HG03025 (cell line): Measurements from ENCODE around the gene ITSN1.

Source experiments
- ATAC-seq: cut with Tn5 transposase; IDR thresholded peaks from one replicate; pipeline ENCODE4 v1.9.1; 2021; ENCODE audit warnings: mild to moderate bottlenecking, moderate library complexity; ENCODE audit not compliant: unreplicated experiment, low FRiP score

The ITSN1 gene

DNA sequence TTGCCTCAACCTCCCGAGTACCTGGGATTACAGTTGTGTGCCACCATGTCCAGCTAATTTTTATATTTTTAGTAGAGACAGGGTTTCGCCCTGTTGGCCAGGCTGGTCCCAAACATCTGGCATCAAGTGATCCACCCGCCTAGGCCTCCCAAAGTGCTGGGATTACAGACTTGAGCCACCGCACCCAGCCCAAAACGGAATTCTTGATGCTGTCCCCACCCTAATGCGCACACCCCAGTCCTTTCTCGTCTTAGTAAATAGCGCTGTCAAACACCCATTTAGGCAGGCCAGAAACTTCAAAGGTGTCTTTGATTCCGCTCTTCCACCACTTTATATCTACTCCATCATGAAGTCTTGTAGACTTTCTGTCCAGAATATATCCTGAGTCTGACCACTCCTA, 35.1 kb downstream of the ITSN1 start:
- no peak for ATAC-seq

DNA sequence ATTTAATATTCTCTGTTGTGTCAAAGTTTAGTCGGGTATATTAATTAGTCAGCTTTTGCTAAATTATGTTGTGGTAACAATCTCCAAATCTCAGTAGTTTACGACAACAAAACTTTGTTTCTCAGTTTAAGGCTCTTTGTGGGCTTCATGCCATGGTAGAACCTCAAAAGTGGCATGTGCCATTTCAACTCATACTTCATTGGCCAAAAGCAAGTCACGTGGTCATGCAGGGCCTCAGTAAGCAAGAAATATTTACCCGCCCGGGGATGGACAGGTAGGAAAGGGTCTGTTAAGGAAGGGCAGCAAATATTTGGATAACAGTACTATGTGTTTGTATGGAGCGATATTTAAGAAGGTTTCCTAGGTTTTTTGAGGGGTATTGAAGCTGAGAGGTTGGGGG, 38.6 kb downstream of the ITSN1 start:
- no peak for ATAC-seq

DNA sequence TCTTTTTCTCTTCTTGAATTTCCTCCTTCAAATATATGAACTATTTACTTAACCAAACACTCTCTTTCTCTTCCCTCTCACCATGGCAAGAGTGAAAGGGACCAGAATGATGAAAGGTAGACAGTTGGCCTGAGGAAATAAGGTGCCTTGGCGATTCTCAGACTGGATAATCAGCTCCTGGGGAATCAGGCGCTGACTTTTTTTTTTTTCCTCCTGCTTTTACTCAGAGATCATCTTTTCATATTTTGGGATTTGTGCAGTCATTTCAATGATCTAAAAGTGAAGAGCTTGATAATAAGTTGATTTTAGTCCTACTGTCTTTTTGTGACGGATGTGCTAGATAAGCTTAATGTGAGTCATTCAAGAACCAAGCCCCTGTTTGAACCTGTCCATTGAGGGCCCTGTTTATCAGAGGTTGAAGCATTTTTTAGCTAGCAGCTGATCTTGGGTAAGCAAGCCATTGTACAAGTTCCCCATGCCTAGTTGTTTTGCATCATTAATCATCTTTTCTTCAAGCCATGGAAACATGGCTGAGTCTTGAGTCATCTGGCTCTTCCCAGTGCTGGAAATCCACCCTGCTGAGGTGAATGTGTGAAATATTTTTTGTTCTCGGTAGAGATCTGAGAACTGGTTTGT, 40.8 kb downstream of the ITSN1 start:
- ATAC-seq: no peak

DNA sequence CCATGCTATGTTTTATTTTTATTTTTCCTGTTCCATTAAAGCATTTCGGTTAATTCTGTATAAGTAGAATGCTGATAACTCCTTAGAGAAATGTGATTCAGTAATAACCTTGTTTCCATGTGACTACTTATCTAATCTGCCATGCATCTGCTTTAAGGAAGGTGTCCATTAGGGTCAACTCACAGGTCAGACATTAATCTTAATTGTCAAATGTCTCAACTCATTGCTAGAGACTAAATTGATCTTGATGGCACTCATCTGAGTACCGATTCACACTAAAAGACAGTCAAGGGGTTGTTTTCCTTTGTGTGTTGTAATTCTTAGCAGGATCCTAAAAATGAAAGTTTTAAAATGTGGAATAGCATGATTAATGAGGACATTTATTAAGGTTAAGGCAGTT, 41.8 kb downstream of the ITSN1 start:
- ATAC-seq: no peak

DNA sequence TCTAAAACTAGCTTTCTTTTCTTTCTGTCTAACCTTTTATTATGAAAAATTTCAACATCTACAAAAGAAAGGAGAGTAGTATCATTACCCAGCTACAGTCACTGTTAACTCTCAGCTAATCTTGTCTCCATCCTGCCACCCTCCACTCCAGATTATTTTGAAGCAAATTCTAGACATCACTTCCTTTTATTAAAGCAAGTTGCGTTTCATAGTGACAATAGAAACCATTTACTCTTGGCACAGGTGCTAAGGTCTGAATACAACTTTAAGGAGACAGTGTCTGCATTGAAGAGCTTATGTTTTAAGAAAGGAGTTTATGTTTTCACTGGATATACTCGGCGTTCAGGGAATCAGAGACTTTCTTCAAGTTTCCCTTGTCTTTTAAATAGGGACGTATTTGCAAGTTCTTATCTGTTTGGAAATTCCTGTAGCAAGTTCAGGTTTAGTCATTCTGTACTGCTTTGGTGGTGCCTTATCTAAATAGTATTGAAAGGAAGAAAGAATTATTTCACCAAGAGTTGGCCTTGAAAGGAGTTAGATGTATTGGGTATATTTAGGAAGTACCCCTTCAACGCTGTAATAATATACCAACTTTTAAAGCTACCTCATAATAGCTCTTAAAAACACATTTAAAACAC, 42.7 kb downstream of the ITSN1 start:
- ATAC-seq: no peak

DNA sequence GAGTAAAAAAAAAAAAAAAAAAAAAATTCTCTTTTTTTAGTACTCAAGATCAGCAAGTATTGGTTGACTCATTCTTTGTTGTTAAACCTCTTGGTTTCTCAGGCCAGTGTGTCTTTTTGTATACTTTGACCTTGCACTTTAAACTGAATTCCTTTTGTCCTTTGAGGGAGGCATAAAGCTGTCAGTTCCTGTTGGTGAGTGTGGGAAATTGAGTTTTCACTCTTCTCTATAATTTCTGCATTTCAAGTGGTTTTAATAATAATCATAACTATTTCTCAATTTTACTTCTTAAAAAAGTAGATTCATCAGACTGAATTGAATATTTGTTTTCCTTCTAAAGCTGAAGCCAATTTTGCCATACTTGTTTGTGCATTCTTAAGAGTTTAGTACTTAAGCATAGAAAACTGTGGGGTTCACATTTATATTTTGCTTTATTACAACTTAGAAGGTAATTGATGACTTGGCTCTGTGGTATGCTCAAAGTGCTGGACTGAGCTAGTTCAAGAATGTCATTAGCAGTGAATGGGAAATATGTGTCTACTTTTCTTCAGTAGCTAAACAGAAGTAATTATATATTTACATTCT, 43.4 kb downstream of the ITSN1 start:
- no peak for ATAC-seq

DNA sequence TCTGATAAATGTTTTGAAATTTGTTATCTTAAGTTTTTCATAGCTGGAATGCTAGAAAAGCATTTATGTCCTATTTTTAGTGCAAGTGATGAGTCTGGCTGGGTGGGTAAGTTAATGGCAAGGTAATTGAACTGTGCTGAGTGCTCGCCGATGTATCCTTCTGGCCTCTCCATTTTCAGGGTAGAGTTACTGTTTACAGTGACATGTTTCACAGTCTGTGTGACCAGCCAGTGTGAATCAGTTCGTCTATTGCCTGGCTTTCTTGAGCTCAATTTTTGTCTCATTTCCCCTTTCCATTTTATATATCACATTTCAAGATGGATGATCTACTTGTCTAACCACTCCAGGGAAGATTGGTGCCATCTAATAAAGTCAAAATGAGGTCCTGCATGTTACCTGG, 44.1 kb downstream of the ITSN1 start:
- ATAC-seq: no peak

DNA sequence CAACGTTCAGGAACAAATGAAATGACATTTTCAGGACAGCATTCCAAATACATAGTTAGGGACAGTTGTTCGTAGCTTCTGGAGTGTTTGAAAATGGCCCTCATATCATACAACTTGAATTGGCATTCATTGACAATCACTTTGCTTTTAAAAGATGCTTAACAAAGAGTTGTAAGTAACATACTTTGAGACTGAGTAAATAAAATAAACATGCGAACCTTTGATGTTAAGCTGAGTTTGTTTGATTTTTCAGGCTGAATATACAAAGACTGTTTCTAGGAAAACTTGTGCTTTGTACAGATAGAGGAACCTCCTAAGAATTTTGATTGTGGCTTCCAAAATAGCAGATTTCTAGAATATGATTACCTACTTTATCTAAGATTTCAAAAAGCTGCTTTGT, 45.3 kb downstream of the ITSN1 start:
- no peak for ATAC-seq

DNA sequence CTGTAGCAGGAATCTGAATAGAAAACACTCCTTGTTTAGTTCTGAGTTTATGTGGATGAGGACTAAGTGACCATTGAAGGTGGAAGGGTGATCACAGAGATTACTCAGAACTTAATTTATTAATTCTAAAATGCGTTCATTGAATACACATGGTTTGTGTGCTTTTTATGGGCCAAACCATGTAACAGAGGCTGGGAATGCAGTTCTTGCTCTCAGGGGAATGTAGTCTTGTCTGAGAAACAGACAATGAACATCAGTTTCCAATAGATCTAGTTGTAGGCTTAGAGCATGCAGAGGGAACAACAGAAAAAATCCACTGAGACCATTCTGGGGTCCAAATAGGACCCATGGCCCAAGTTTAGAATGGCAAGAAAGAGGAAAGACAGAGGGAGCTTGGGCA, 46.1 kb downstream of the ITSN1 start:
- no peak for ATAC-seq

DNA sequence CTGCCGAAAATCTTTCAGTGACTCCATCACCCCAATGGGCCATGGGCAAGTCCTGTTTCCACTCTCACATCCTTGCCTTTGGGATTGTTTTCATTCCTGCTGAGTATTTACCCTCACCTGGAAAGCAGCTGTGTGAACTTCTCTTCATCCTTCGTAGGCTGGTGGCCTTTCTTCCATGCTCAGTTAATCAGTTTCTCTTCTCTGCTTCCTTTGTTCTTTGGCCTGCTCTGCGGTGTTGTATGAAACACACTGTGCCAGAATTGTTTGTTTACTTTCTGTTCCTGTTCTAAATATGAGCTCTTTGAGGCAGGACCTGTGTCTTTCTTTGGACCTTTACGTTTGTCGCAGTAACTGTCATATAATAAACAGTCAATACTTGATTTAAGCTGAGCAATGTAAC, 48.6 kb downstream of the ITSN1 start:
- no peak for ATAC-seq

DNA sequence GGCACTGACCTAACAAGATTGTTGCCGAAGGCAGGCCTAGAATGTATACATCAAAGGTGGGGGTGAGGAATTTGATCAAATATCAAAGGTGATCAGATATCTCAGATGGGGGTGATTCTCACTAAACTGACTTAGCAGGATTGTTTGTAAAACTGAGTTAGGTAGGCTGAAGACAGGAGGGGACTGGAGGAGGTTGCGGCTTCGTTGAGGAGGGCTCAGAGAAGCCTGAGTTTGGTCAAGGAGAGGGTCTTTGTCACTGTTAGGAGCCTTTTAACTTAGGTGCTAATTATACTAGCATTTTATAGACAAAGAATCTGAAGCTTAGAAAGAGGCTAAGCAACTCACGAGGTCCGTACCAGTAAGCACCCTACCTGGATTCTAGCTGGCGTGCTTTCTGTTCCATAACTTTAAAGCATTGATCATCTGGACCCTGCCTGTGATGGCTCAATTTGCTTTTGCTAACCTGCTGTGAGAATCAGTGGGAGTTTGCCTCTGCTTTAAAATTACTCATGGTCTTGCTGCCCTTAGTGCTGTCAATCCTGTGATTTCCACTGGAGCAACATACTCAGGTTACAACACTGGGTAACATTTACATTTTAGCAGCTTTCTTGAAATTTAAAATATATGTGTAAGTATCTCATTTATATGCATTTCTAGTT, 49.8 kb downstream of the ITSN1 start:
- ATAC-seq: no peak

DNA sequence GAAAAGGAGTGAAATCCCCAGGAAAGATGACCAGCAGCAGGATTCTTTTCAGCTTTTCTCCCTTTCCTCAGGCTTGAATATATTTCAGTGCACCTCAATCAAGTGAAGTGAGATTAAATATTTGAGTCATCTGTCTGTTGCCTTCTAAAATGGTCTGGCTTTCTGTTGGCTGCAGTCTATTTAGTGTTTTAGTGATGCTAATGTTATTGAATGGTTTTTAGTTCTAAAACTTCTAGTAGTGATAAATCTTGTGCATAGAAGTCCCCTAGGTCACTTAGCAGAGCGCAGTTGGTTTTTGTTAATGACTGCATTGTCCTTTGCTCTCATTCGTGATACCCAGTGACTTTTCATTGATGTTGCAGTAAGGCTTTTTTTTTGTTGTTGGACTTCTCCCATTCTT, 53.5 kb downstream of the ITSN1 start:
- ATAC-seq: no peak

DNA sequence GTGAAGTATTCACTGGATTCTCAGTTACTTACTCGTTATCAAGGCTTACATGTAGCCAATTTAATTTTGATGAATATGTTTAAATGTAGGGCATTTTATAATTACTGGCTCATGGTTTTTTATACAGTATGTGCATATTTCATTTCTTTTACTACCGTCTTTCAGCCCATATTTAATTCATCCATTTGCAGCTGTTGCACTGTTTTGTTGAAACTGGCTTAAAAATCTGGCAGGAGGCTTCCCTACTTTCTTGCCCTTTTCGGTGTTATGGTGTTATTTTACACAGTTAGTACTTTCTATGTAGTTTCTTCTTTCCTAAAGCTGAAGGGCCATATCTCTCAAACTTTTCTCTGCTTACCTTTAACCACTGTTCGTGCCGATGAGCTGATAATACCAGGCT, 54.2 kb downstream of the ITSN1 start:
- ATAC-seq: no peak

DNA sequence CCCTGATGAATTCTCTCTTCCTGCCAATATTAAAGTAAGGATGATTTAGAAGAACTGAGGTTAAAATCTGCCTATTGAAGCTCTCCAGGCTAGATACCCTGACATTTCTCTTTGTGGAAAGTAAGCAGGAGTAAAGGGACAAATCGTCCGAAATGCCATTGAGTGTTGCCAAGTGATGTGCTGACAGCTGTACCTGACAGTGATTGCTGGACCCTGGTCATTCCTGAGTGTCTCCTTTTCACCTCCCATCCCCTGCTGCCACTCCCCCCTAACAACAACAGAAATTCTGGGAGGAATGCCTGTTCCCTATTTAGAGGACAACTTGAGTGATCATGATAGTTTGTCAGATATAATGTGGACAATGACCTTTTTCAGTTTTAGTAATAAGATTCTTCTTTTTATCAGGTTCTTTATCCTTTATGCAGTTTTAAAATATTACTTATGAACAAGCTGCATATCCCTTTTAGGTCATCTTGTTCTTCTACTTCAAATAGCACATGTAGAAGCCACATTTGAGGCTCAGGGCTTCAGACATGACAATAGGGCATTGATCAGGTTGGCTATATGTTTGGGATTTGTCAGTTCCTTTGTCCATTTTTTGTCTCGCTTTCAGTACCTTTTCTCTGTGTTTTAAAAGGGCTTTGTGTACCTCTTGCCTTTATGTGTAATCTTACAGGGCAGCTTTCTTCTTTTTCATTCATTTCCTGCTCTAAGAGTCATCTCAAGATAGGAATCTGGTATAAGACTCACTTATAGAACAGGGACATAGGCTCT, 56.0 kb downstream of the ITSN1 start:
- no peak for ATAC-seq

DNA sequence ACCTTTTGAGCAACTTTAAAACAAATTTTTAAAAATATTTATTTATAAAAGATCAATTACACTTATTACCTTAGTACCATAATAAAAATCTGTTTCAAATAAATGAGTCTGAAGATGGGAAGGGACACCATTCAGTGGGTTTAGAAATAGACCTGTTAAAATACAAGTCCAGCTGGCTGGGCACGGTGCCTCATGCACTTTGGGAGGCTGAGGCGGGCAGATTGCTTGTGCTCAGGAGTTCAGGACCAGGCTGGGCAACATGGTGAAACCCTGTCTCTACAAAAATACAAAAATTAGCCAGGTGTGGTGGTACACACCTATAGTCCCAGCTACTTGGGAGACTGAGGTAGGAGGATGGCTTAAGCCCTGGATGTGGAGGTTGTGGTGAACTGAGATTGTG, 57.0 kb downstream of the ITSN1 start:
- ATAC-seq: no peak

DNA sequence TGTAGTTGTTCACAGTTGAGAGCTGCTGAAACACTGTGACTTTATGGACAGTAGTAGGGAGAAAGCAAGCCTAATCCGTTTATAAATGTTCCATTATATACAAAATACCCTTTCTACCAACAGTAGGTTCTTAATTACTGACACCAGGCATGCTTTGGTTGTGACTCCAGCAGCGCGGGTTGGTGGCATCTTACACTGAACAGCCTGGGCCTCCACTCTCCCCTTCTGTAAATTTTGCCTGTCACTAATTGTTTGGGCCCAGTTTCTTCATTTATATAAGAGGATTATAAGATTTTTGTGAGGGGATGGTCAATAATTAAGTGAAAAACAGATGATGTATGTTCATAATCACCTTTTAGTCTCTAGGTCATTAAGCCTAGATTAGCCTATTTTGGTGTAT, 58.2 kb downstream of the ITSN1 start:
- no peak for ATAC-seq

DNA sequence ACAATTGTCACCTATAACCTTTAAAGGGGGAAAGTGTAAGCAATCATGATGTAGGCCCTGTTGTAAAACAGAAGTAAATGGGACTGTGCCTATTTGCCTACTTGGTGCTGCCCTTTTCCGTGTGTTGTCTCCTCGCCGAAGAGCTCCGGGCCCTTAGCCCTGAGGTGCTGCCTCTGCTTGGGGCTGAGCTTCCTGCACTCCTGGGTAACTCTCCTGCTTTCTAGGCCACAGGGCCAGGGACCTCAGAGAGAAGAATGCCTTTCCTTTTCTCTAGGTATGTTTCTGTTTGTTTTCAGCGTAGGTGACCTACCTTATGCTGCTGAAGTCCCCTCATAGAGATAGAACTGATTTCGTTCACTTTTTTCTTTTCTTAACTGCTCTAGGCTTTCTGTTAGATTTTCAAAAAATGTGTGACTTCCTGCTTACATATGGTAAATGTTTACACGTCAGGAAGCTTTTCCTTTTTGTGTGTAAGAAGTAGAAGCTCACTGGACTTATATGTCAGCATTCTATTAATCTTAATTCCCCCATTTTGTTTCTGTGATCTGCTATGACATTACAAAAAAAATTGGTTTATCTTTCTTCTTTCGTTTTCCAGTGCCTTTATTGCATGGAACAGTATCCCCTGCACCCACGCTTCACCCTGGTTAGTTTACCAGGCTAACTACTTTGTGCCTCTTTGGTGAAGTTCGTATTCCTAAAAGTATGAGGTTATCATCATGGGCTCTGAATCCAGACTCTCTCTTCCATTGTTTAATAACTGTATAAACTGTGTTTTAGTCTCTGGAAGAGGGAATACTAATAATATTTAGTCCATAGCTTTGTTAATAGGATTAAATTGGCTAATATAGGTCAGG, 61.7 kb downstream of the ITSN1 start:
- no peak for ATAC-seq

DNA sequence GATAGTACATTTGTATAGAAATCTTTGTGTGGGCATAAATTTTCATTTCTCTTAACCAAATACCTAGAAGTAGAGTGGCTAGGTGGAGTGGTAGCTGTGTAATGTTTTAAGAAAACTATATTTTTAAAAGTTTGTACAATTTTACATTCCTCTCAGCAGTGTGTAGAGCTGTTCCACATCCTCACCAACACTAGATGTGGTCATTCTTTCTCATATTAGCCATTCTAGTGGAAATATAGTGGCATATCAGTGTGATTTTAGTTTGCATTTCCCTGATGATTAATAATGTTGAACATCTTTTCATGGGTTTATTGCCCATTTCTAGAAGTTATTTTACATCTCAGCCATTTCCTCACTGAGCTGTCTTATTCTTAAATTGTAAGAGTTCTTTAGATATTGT, 65.5 kb downstream of the ITSN1 start:
- ATAC-seq: no peak

DNA sequence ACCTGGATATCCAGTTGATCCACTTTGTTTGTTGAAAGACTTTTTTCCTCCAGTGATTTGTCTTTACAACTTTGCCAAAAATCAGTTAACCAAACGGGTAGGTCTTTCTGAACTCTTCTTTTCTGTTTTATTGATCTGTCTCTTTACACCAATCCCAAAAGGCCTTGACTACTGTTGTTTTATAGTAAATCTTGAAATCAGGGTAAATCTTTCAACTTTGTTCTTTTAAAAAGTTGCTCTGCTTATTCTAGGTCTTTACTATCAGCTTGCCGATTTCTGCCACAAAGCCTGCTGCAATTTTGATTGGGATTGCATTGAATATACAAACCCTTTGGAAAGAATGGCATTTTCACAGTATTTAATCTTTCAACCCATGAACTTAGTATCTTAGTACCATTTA, 66.6 kb downstream of the ITSN1 start:
- no peak for ATAC-seq
